GM19438 (cell line): ENCODE measurements around the gene ZPLD1.

Experiments
- ATAC-seq: cut with Tn5 transposase; IDR thresholded peaks from one replicate; pipeline ENCODE4 v1.9.1; 2021; ENCODE audit warnings: low read depth; ENCODE audit not compliant: unreplicated experiment

Gene ZPLD1

DNA sequence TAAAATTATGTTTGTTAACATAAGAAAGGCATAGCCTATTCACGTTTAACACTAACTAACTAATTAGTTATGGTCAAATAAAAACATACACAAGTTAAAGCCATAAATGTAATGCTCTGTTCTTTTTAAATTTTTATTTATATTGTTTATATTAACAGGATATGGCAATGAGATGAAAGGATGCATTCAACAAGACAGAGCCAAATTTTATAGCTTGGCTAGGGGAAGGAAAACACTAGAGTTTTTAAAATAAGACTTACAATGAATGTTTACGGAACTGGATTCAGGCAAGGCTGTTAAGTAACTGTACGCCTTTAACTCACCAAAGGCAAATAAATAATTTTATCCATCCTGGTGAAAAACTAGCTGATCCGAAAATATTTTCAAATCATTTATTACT lies 86.4 kb downstream of the ZPLD1 start:
- ATAC-seq: no peak

DNA sequence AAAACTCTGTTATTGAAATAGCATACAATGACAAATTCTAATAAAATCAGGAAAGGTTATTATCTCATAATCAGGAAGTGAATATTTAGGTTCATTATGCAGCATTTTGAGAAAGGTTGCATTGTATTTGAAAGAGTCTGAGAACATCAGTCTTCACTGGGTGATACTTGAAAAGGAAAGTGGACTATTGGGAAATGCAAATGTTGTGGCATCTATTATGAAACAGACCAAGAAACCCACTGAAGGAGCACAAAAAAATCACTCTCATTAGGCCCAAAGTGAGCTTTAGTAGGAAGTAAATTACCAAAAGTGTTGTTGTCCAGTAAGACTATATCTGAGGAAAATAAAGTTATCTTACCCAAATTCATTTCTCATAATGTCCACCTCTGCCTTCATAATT lies 90.8 kb downstream of the ZPLD1 start:
- ATAC-seq: no peak

DNA sequence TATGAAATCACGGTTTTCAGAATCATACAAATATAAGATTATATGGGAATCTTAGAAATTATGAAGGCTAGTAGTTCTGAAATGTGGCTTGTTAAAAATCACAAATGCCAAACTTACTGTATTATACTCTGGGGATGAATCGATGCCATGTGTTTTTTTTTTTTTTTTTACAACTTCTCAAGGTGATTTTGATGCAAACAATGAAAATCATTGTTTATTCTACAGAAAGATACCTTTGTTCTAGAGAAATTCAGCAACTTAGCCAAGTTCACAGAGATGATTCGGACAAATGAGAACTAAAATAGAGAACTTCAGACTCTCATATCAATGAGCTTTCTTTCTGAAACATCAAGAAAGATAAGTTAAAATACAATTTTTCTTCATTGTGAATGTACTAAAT lies 92.0 kb downstream of the ZPLD1 start:
- ATAC-seq: no peak

DNA sequence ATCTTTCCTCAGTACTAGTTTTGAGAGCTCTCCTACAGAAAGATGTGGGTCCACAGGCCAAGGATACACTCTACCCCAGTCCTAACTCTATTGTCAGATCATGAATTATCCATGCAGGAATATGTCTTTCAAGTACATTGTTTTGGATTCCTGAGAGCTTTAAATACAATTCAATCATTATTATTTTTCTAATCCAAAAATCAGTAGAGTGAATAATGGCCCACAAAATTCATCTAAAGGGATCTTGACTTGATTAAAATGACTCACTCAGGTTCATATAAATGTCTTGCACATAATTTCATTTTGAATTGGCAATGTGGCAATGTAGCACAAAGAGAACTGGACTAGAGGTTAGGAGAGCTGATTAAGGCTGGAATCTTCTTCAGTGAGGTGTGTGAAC lies 93.9 kb downstream of the ZPLD1 start:
- no peak for ATAC-seq
